GM12864 (cell line): ENCODE data around the gene MRPL36.
"Not testable (repeated sequence)": the region's sequence is repeated elsewhere in the genome, so short reads cannot be mapped to it uniquely, and the experiment has no call there.

Experiments
- DNase-seq: peaks from one replicate; pipeline ENCODE4 v3.0.0-alpha.2; 2011; ENCODE audit warnings: low read depth
- H3K4me3 ChIP-seq: 2 replicates; pipeline ENCODE4 v1.5.1; 2011; ENCODE audit warnings: mild to moderate bottlenecking, low read depth, low read length, control low read depth
- TF ChIP-seq, protein P1 (sequence below): IDR thresholded peaks from 2 replicates; pipeline ENCODE4 v1.5.1; 2011; ENCODE audit warnings: low read depth, mild to moderate bottlenecking, moderate library complexity, low read length, control low read depth, inconsistent platforms; ENCODE audit errors: missing control alignments

MRPL36 gene

DNA sequence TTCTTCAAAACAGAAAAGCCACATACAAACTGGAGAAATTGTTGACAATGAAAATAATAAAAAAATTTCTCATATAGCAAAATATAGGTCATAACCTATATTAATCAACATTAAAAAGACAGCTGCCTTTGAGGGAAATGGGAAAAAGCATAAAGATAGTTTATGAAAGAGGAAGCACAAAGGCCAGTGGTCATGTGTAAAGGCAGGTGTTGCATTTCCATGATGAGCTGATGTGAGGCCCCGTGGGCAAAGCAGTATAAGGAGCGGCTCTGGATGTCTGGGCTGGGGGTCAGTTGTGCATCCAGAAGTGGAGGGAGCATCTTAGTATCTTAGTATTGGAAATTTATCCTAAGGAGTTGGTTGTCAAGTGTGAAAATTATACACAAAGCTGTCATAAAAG is 19.8 kb upstream of the MRPL36 start:
- no peak for DNase-seq
- TF ChIP-seq, protein P1, sequence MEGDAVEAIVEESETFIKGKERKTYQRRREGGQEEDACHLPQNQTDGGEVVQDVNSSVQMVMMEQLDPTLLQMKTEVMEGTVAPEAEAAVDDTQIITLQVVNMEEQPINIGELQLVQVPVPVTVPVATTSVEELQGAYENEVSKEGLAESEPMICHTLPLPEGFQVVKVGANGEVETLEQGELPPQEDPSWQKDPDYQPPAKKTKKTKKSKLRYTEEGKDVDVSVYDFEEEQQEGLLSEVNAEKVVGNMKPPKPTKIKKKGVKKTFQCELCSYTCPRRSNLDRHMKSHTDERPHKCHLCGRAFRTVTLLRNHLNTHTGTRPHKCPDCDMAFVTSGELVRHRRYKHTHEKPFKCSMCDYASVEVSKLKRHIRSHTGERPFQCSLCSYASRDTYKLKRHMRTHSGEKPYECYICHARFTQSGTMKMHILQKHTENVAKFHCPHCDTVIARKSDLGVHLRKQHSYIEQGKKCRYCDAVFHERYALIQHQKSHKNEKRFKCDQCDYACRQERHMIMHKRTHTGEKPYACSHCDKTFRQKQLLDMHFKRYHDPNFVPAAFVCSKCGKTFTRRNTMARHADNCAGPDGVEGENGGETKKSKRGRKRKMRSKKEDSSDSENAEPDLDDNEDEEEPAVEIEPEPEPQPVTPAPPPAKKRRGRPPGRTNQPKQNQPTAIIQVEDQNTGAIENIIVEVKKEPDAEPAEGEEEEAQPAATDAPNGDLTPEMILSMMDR = no peak
- no peak overlapping the region for H3K4me3 ChIP-seq

DNA sequence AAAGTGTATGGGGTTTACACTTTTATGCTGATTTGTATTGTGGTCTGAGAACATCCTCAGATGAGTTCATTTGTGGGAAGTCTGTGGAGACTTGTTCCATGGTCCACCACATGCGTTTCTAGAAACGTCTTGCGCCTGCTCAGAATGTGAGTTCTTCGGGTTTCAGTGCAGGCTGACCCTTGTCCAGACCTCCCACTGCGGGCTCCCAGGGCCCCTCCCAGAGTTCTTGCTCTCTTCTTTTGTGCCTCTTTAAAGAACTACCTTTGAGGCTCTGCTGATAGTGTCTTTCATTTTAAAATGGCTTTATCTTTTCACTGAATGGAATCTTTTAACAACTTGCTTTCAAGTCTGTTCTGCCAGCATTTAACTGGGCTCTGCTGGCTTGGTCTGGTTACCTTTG is 19.1 kb upstream of the MRPL36 start:
- no peak for DNase-seq
- no peak overlapping the region for H3K4me3 ChIP-seq
- TF ChIP-seq, protein P1 = no peak

DNA sequence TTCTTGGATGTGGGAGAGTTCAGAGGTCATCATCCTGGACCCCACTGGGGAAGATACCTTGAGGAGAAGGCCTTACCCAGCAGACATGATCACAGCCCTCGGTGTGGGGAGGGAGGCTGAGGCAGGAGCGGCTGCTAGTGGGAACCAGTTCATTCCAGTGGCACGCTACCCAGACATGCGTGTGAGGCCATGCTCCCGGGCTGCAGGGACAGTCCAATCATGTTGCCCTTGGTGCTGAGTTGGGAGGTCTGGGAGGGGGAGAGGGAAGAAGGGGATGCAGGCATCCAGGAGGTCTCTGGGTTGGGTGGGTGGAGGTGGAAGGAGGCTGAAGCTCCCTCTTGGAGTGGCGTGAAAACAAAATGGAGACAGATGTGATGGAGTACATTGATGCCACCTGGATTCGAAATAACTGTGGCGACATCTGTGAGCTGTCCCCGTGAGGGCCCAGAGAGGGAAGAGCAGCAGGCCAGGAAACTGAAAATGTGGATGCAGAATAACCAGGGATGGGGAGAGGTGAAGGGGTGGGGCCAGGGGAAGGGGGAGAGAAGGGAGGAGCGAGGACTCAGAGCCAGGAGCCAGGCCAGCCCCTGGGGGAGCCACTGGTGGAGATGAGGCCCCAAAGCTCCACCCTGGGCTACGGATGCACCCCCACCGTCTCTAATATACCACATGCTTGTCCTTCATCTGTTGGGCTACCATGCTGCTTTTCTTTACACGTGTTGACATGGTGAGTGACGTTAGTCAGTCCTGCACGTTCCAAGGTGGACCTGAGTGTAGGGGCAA is 17.8 kb upstream of the MRPL36 start:
- TF ChIP-seq, protein P1 = no peak
- DNase-seq = no peak
- H3K4me3 ChIP-seq = no peak overlapping the region

DNA sequence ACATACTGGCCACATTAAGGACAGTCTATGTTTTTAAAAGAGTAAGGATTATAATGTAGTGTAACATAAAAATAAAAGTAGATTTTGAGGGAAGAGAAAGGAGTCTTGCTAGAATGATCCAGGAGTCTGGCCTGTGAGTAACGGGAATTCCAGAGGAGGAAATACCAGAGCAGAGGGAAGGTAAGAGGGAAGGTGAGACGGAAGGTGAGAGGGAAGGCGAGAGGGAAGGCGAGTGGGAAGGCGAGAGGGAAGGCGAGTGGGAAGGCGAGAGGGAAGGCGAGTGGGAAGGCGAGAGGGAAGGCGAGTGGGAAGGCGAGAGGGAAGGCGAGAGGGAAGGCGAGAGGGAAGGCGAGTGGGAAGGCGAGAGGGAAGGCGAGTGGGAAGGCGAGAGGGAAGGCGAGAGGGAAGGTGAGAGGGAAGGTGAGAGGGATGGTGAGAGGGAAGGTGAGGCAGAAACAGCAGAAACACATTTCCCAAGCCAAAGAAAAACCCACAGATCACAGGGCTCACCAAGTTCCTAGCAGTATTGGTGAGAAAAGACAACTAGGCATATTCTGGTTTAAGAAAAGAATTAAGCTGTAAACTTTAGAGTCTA is 17.0 kb upstream of the MRPL36 start:
- not testable (repeated sequence) for DNase-seq, H3K4me3 ChIP-seq

DNA sequence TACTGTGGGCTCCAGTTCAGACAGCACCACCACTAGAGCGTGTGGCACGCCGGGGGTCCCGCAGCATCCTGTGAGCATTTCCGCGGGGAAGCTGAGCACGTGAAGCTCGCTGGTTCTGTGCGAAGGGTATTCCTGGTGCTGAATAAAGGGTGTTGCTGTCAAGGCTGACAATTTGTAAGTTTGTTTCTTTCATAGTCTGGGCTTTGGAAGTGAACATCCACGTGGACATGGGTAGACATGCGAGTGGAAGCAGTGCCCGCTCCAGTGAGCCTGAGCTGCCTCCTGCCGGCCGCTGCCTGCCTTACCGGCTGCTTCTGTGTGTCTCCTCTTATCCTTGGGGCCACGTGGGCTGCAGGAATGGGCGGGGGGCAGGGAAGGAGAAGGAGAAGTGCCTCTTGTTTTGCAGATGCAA is 16.2 kb upstream of the MRPL36 start:
- no peak for DNase-seq
- TF ChIP-seq, protein P1 = no peak
- no peak overlapping the region for H3K4me3 ChIP-seq

DNA sequence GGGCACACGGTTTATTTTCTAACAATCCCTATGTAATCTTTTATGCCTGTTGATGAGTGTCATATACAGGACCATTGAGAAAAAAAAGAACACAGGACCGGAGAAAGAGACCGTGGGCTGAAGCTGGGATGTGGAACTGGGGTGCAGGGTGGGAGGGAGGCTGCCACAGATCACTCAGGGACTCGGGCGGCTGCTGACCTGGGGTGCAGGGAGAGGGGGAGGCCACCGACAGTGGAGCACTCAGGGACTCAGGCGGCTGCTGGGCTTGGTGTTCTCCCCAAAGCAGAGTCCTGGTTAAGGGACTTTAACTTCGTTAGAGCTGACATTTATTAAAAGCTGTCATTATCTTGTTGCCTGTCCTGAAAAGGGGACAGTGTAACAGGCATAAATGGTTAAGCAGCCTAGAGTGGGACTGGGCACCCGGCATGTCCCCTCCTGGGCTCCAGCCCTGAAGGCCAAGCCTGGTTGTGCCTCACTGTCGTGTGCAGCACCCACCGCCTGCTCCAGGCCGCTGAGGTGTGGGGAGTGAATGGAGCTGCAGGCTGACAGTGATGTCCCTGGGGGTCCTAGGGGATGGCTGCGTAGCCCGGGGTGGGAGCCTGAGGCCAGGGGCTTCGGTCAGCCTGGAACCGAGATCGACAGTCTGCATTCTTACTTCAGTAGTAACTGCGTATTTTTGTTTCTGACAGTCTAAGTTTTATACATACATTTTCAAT is 15.6 kb upstream of the MRPL36 start:
- TF ChIP-seq, protein P1 = no peak
- no peak overlapping the region for H3K4me3 ChIP-seq
- DNase-seq = no peak

DNA sequence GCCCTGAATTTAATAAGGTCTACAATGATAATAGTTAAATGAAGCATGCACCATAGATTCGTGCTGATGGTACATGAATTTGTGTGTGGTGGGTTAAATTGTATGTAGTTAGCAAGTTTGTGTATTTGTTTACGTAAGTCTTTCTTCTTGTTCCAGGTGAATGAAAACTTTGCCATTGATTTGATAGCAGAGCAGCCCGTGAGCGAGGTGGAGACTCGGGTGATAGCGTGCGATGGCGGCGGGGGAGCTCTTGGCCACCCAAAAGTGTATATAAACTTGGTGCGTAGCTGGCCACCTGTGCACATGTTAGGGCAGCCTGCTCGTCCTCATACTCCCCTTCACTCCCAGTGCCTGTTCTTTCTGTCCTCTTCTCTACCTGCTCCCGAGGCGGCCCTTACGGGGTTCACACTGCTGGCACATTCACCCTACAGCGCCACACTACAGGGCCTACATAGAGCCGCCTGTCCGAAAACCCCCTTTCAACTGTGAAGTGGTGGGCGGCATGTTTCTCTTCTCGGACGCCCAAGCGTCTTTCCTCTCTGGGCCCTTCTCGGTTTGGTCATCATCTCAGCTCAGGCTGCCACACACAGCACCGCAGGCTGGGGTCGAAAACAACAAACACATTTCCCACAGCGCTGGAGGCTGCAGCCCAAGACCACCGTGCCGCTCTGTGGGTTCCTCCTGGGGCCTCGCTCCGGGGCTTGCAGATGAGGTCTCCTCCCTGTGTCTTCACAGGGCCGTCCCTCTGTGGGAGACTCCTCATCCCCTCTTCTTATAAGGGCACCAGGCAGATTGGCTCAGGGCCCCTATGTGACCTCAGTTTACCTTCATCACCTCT is 14.8 kb upstream of the MRPL36 start:
- H3K4me3 ChIP-seq = no peak overlapping the region
- DNase-seq = no peak
- TF ChIP-seq, protein P1 = no peak
